ENCODE results near the gene CELF5. TPM values are rescaled to one million over a fixed set of nuclear protein-coding genes. Genes with fewer than 3 reads are reported as not detected.

CELF5 gene
- total RNA-seq, 4 donors from 2014 or later: not detected

GRCh38 chr19:3279306-3279705, 54.8 kb downstream of the CELF5 start:
- no peaks in the 10 kb centered on the region for H3K9me3 ChIP-seq
- WGBS, 2 donors: 73 to 77% methylated on average over 7 of the region's 7 CpGs
- no peak overlapping the region for H3K4me3 ChIP-seq
- H3K4me1 ChIP-seq: peaks cover 0 to 17% (median 3%) of the 10 kb centered on the region in 4 donors
- no peak overlapping the region for H3K27ac ChIP-seq
- no peaks in the 10 kb centered on the region for H3K36me3 ChIP-seq
- TF ChIP-seq POLR2A (IDR thresholded peaks at IDR 0.05) (no peak), EP300 (IDR thresholded peaks at IDR 0.05) (no peak), CTCF (IDR thresholded peaks at IDR 0.05) (no peak)
- H3K27me3 ChIP-seq: peaks cover 0 to 99% of the 10 kb centered on the region in 2 donors
- no peak for DNase-seq (ENCODE audit: low spot score in 2 of 2)

DNA sequence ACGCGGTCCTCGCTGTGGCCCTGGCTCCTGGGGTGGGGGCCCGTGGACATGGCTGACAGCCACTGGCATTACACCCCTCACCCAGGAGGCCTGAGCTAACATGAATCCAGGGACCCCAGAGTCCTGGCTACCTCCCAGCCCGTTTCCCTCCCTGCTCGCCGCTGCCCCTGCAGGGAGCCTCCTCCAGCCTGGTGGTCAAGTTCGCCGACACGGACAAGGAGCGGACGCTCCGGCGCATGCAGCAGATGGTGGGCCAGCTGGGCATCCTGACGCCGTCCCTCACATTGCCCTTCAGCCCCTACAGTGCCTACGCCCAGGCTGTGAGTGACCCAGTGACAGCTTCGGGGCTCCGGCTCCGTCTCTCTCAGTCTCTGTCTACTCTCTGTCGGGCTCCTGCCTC, 56.6 kb downstream of the CELF5 start:
- 67 to 84% methylated on average over 17 of the region's 21 CpGs for WGBS, 2 donors
- H3K4me3 ChIP-seq: no peak overlapping the region
- H3K36me3 ChIP-seq: no peaks in the 10 kb centered on the region
- no peak for DNase-seq (ENCODE audit: low spot score in 2 of 2)
- H3K27ac ChIP-seq: no peak overlapping the region
- TF ChIP-seq POLR2A (IDR thresholded peaks at IDR 0.05) (no peak), EP300 (IDR thresholded peaks at IDR 0.05) (no peak), CTCF (IDR thresholded peaks at IDR 0.05) (no peak)
- peaks cover 0 to 99% of the 10 kb centered on the region in 2 donors for H3K27me3 ChIP-seq
- H3K9me3 ChIP-seq: no peaks in the 10 kb centered on the region
- peaks cover 0 to 23% (median 4%) of the 10 kb centered on the region in 4 donors for H3K4me1 ChIP-seq

GRCh38 chr19:3282155-3282554, 57.7 kb downstream of the CELF5 start:
- Histone ChIP-seq H3K4me1 (peaks cover 0 to 19% (median 4%) of the 10 kb centered on the region in 4 donors), H3K27me3 (peaks cover 0 to 96% of the 10 kb centered on the region in 2 donors), H3K36me3 (no peaks in the 10 kb centered on the region), H3K4me3 (no peak overlapping the region), H3K27ac (no peak overlapping the region), H3K9me3 (no peaks in the 10 kb centered on the region)
- TF ChIP-seq POLR2A (IDR thresholded peaks at IDR 0.05) (no peak), EP300 (IDR thresholded peaks at IDR 0.05) (no peak), CTCF (IDR thresholded peaks at IDR 0.05) (no peak)
- WGBS, 2 donors: 80 to 82% methylated on average over 14 of the region's 14 CpGs
- no peak for DNase-seq (ENCODE audit: low spot score in 2 of 2)

- Histone ChIP-seq H3K27me3 (peaks cover 0 to 95% of the 10 kb centered on the region in 2 donors), H3K27ac (no peak overlapping the region), H3K36me3 (no peaks in the 10 kb centered on the region), H3K9me3 (no peaks in the 10 kb centered on the region), H3K4me3 (no peak overlapping the region), H3K4me1 (peaks cover 0 to 19% (median 4%) of the 10 kb centered on the region in 4 donors)
- WGBS, 2 donors: 61 to 82% methylated on average over 6 of the region's 6 CpGs
- no peak for DNase-seq (ENCODE audit: low spot score in 2 of 2)
- no peak for TF ChIP-seq CTCF (IDR thresholded peaks at IDR 0.05)
- TF ChIP-seq POLR2A (IDR thresholded peaks at IDR 0.05): no peak
- TF ChIP-seq EP300 (IDR thresholded peaks at IDR 0.05): no peak
Measured at GRCh38 chr19:3282564-3282963, 58.1 kb downstream of the CELF5 start.

GRCh38 chr19:3283246-3283751, 58.8 kb downstream of the CELF5 start:
- WGBS, 2 donors: 71 to 84% methylated on average over 7 of the region's 7 CpGs
- Histone ChIP-seq H3K4me3 (no peak overlapping the region), H3K27ac (no peak overlapping the region), H3K36me3 (no peaks in the 10 kb centered on the region), H3K4me1 (peaks cover 0 to 19% (median 4%) of the 10 kb centered on the region in 4 donors), H3K9me3 (no peaks in the 10 kb centered on the region), H3K27me3 (peaks cover 0 to 91% of the 10 kb centered on the region in 2 donors)
- DNase-seq (ENCODE audit: low spot score in 2 of 2): no peak
- no peak for TF ChIP-seq EP300 (IDR thresholded peaks at IDR 0.05)
- TF ChIP-seq POLR2A (IDR thresholded peaks at IDR 0.05): no peak
- TF ChIP-seq CTCF (IDR thresholded peaks at IDR 0.05): no peak
